Measurements from ENCODE around the gene RNF150.
"Not testable (repeated sequence)": the region's sequence is repeated elsewhere in the genome, so short reads cannot be mapped to it uniquely, and the experiment has no call there.

Gene RNF150

DNA sequence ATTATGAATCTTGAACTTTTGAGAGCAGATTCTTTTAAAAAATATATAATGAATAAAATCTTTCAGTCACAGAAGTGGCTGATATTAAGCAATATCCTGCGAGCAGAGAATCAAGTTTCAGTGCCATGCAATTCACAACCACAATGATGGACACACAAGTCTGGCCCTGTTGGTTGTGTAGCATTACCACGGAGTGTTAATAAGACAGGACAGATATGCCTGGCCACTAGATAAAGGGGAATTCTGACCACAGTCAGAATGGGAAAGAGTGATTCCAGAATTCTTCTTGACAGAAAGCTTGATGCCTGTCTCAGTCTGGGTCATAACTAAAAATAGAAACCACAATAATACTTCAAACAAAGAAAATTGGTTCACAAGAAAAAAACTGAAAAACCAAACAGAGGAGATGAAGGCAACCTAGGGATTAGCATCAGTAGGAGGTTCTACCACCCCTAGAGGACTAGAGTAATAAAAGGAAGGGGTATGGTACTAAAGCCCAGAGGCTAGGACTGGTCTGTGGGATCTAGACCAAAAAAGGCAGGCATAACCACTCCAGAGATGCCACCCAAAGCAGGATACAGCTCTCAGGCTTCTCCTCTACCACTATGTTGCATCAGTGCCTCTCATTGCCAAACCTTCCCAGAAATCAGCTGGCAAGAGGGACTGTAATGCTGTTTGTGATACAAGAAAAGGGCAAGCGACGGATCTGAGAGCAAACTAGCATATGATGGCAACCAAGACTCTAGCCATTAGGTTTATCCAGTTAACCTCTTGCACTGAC is 59.0 kb downstream of the RNF150 start:
- no peak for DNase-seq

DNA sequence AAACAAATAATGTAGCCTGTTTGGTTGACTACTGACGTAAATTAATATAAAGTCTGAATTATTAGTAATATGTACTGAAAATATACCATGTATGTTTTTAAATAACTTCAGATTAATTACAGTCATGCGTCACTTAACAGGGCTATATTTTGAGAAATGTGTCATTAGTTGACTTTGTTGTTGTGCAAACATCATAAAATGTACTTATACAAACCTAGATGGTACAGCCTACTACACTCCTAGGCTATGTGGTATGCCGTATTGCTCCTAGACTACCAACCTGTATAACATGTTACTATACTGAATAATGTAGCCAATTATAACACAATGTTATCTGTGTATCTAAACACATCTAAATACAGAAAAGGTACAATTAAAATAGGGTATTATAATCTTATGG is 66.6 kb downstream of the RNF150 start:
- no peak for DNase-seq

DNA sequence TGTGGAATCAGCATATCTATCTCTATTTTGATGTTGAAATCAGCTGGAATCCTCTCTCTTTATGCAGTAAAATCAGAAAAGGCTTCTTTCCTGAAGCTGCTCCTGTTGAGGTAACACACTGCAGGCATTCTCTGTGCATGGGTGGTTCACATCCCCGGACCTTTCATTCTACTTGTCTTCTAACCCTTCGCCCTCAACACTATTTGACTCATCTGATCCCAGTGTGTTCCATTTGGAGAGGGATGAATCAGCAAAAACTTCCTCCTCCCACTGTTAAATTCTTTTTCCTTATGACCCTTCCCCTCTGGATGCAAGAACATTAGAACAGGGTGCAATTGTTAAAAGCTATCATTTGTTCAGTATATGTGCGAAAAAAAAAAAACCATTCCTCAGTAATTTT is 67.4 kb downstream of the RNF150 start:
- DNase-seq, result no peak

DNA sequence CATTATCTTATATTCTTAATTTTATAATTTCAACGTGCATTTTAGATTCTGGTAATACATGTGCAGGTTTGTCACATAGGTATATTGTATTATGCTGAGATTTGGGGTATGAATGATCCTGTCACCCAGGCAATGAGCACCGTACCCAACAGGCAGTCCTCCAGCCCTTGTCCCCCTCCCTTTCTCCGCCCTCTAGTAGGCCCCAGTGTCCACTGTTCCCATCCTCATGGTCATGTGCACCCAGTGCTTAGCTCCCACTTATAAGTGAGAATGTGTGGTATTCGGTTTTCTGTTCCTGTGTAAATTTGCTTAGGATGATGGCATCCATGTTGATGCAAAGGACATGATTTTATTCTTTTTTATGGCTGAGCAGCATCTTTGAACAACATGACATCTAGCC is 70.6 kb downstream of the RNF150 start:
- DNase-seq, result no peak

DNA sequence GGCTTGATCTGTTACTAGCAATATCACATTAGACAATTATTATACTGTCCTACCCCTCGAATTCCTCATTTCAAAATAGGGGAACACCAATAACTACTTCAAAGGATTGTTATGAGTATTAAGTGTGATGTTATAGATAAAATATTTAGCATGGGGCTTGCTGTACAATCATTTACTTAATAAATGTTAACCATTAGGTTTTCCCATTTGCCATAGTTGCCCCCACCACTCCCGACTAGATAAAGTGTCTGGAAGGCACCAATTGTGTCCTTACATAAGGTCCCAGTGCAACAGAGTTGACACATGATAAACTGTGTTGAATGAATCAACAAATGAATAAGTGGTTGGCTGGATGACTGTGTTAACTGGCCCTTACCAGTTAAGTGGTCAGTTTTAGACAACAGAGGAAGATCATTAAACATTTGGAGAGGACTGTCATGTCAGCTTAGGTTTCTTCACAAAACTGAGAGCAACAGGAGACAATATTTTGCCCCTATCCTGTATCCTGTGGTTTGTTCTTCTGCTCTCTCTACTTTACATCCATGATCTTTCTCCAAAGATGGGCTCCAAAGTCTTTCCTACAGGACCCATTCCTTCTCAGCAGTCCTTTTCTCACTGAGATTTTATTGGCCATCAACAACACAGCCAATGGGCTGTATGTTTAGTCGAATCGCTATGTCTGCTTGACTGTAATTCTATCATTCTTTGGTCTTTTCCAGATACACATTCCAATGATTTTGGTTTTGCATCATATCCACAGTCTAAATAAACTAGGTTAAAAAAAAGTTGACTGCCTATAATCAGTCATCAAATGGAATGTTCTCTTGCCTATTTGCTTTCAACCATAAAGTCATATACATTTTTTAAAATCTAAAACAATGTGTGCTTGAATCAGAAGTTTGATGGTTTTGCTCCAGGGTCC is 74.4 kb downstream of the RNF150 start:
- DNase-seq, result peak; percentile 89

GRCh38 chr4:141057582-141057981 is 75.7 kb downstream of the RNF150 start:
- DNase-seq, result no peak

DNA sequence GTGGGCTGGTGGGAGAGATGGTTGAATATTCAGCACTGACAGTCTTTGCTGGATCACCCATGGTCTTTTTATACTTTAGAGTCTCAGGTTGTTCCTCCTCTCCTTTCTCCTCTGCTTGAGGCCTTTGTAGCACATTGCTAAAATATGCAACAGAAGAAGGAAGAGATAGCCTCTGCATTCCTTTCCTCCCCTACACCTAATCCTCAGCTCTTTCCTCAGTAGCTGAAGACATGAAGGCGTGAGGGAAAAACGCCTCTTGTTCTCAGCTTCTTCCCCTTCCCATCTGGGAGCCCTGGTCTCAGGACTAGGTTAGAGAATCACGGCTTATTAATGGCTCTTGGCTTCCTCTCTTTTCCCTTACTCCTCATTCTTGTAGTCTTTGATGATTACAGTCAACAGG is 76.8 kb downstream of the RNF150 start:
- no peak for DNase-seq

DNA sequence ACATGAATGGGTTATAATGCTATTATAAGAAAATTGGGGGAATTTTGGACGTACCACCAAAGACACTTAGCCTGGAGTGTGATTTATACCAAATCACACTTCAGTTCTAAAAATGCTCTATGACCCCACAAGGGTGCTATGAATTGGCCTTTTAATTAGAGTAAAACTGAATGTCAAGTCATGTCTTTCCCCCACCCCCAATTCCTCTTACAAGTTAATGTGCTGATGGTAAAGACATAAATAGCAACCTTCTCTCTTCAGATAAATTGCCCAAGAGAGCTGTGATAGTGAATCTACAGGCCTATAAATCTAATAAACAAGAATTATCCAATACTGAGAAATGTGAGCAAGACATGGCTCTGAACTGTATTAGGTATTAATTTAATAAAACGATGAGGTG is 78.8 kb downstream of the RNF150 start:
- DNase-seq, result no peak

DNA sequence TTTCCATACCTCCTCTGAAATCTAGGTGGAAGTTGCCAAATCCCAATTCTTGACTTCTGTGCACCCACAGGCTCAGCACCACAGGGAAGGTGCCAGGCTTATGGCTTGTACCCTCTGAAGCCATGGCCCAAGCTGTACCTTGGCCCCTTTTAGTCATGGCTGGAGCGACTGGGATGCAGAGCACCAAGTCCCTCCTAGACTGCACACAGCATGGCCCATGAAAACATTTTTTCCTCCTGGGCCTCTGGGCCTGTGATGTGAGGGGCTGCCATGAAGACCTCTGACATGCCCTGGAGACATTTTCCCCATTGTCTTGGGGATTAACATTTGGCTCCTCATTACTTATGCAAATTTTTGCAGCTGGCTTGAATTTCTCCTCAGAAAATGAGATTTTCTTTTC is 82.3 kb downstream of the RNF150 start:
- DNase-seq, result not testable (repeated sequence)

GRCh38 chr4:141047228-141047884 is 85.9 kb downstream of the RNF150 start:
- DNase-seq, result peak; percentile 71

DNA sequence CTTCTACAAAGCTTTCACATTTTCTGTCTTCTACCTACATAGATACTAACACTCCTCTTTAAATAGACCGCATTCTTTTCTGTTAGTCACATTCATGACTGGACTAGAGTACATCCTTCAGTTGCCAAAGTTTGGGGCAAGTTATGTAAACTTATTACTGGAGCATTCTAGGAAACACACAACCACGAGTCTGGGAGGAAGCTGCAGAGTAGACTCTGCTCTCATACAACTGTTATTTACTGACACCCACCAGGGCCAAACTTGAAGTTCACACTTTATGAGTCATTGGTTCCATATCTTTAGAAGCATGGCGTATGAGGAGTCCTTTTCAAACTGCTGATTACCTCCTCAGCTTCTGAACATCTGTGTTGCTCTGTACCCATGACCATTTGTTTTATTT is 87.0 kb downstream of the RNF150 start:
- DNase-seq, result peak; percentile 98

- no peak for DNase-seq
Observed at GRCh38 chr4:141045848-141046247, 87.4 kb downstream of the RNF150 start.

- no peak for DNase-seq
Observed at GRCh38 chr4:141041021-141041476, 92.2 kb downstream of the RNF150 start.

DNA sequence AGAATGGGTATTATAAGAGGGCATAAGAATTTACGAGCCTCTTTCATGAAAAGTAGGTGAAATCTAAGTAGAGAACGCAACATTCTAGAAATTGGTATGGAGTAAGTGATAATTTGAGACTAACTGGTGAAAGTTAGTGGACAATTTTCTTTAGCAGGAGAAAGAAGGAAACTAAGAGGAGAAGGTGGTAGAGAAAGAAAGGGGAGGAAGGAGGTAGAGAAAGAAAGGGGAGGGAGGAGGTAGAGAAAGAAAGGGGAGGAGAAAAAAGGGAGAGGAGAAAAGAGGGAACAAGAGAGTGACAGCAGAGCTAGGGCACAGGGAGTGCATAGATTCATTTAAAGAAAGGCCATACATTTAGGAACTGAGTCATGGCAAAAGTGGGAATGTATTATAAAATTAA is 94.1 kb downstream of the RNF150 start:
- DNase-seq, result no peak

DNA sequence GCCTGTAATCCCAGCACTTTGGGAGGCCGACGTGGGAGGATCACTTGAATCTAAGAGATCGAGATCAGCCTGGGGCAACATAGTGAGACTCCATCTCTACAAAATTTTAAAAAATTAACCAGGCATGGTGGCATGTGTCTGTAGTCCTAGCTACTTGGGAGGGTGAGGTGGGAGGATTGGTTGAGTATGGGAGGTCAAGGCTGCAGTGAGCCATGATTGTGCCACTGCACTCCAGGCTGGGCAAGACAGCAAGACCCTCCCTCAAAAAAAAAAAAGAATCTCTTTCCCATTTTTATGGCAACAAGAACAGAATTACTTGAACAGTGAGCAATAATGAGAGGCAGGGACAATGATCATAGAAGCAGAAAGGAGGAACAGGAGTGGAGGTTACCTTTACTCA is 94.8 kb downstream of the RNF150 start:
- no peak for DNase-seq

GRCh38 chr4:141037446-141037845 is 95.8 kb downstream of the RNF150 start:
- DNase-seq, result no peak

DNA sequence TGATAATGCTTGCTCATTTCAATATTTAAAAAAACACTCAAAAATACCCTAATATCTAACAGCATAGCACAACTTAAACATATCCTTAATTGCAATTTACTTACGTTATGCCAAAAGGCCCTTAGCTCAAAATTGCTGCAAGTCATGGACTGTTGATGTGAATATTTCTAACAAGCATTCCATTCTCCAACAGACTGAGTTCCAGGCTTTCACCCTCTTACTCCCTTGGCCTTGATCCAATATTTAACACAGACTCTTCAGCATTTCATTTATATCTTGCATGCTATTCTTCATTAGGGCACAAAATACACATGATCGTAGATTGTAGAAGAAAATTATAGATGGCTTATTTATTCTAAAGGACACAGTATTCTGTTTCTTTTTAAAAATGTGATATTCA is 96.5 kb downstream of the RNF150 start:
- peak; percentile 49 for DNase-seq

DNA sequence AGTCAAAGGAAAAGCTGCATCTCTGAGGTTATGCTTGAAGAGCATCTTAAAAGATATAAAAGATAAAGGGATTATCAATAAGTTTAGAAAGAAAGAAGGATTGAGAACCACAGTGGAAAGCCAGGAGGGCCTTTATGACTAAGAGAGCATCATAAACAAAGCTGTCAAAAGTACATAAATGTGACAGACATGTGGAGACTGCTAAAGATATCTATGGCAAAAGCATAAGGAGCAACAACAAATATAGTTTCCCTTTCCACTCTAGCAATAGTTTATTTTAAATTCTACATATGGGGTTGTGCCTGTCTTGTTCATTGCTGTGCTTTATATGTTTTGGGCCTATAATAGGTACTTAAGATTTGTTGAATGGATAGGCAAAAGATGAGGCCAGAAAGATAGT is 97.3 kb downstream of the RNF150 start:
- no peak for DNase-seq

DNA sequence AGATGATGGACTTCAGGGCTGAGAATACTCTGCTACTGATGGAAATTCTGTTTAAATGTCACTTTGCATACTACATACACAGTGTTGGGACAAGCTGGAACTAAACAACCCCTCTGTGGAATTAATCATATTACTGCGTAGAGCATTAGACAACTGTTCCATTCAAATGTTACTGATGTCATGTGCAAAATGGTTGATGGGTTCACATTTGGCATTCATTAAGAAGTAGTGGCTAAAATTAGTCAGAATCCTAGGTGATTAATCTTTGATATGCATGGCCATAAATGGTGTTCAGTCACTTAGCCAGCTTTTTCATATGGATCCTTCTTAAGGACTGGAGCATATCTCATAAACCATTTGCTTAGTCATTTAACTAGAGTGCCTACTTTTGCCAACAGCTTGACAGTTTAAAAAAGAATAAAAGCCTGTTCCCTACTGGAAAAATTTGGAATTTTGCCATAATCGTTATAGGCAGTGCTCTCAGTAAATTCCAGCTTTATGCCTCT is 105.2 kb downstream of the RNF150 start:
- peak; percentile 86 for DNase-seq

DNA sequence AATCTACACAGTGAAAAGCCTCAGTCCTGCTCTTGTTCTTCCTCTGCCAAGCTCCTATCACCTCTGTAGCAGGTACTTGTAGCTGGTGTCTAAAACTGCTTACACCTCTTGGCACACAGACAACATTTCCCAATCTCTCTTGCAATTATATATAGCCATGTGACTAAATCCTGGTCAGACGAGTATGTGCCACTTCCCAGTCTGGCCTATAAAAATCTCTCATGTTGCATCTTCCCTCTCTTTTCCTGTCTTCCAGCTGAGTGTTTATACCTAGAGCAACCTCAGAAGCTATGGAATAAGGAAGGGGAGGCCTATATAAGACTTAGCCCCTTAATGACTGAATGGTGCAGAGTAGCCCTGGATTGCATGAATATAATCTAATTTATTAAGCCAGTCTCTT is 105.8 kb downstream of the RNF150 start:
- DNase-seq, result no peak

DNA sequence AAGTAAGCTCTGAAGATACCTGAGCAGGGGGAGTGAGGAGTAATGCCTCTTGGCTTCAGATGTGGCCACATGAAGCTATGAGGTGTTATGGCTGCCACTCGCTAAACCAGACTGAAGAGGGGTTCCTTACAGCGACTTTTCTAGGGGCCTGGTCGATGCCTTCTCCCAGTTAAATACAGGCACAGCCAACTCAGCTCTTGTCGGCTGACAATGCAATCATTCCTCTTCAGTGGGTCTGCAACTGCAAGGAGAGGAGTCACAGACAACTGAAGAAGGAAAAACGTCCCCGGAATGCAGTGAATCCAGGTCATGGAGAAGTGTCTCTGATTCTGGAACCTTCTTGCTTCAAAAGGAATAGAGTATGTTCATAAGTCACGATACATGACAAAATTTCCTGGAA is 106.4 kb downstream of the RNF150 start:
- DNase-seq, result no peak

DNA sequence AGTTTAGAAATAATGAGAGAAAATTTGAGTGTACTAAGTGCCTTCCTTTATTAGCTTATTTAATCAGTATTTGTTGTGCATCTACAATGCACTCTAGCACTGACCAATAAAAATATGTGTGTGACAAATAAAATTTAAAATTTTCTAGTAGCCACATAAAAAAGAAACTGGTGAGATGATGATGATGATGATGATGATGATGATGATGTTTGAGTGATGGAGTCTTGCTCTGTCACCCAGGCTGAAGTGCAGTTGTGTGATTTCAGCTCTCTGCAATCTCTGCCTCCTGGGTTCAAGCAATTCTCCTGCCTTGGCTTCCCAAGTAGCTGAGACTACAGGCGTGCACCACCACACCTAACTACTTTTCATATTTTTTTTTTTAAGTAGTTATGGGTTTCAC is 110.2 kb downstream of the RNF150 start:
- DNase-seq, result no peak

DNA sequence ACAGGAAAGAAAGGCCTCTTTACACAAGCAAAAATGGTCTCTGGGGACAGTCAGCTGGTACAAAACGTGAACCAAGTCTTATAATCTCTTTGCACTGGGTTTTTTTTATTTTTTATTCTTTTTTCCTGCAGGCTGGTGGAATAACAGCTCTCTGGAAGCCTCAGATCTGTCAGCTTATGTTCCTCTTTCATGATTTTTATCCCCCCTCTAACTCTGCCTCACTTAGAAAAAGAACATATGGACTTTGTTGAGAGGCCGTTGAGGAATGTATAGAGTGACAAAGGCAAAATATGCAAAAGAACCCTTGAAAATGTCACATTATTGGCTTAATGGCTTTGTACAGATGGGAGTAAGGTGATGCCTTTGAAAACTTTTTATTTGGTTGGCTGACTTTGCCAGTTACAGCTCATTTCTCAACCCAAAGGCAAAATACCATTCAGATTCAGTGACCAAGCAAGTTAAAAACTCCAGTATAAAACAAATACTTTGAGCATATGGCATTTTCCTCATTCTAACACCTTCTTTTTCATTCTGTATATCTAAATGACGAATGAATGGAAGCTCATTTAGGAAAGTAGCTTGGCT is 111.1 kb downstream of the RNF150 start:
- peak; percentile 12 for DNase-seq
